Common myeloid progenitor, CD34-positive (primary cell): ENCODE measurements around the gene TMEM201. TPM values are rescaled to one million over a fixed set of nuclear protein-coding genes. Genes with fewer than 3 reads are reported as not detected.

Source experiments
- CTCF ChIA-PET: fragments of 350-600 bp; sonication (Branson Sonifier 250); formaldehyde crosslinking; loops from one replicate; lab custom pipeline; 2021; ENCODE audit warnings: antibody characterized with exemption; lab: Charles Lee
- POLR2A ChIA-PET: fragments of 350-600 bp; sonication (Branson Sonifier 250); formaldehyde crosslinking; loops from one replicate; lab custom pipeline; 2021; ENCODE audit warnings: antibody characterized with exemption; lab: Charles Lee
- DNase-seq, 3 donors: peaks; one replicate each; pipeline versions ENCODE4 v3.0.0 to v3.0.0-alpha.2; 2013
- H3K27ac ChIP-seq, 2 experiments: 1 replicate in 1 of 2; 2 replicates in 1 of 2; pipeline ENCODE4 v1.7.0; 2013; ENCODE audit warnings: inconsistent platforms in 2 of 2, low read length in 2 of 2, mild to moderate bottlenecking in 2 of 2, low read depth in 1 of 2, moderate library complexity in 1 of 2; ENCODE audit not compliant: severe bottlenecking in 2 of 2, insufficient read depth in 1 of 2, poor library complexity in 1 of 2
- H3K27me3 ChIP-seq, 5 experiments: replicated peaks in 2 of 5; 1 replicate in 3 of 5; 2 replicates in 2 of 5; pipeline versions ENCODE4 v1.6.1 to v1.7.0; 2013; ENCODE audit warnings: low read length in 4 of 5, mild to moderate bottlenecking in 2 of 5, moderate library complexity in 2 of 5, inconsistent platforms in 1 of 5; ENCODE audit not compliant: insufficient read depth in 5 of 5, control insufficient read depth in 4 of 5
- H3K36me3 ChIP-seq, 4 experiments: 1 replicate in 2 of 4; 2 replicates in 2 of 4; pipeline versions ENCODE4 v1.6.1 to v1.7.0; 2013; ENCODE audit warnings: low read length in 3 of 4, control low read depth in 1 of 4, mild to moderate bottlenecking in 1 of 4; ENCODE audit not compliant: control insufficient read depth in 4 of 4, insufficient read depth in 4 of 4
- H3K4me1 ChIP-seq, 4 experiments: 1 replicate in 3 of 4; 2 replicates in 1 of 4; pipeline versions ENCODE4 v1.6.1 to v1.7.1; 2013; ENCODE audit warnings: low read length in 3 of 4, mild to moderate bottlenecking in 3 of 4, control low read depth in 1 of 4, inconsistent platforms in 1 of 4, moderate library complexity in 1 of 4; ENCODE audit not compliant: control insufficient read depth in 4 of 4, insufficient read depth in 4 of 4; ENCODE audit errors: control extremely low read depth in 1 of 4
- H3K4me3 ChIP-seq, 7 experiments: 1 replicate in 4 of 7; 2 replicates in 3 of 7; pipeline versions ENCODE4 v1.5.1 to v1.7.0; 2013; ENCODE audit warnings: mild to moderate bottlenecking in 7 of 7, low read length in 6 of 7, moderate library complexity in 6 of 7, inconsistent platforms in 2 of 7, low read depth in 2 of 7, control low read depth in 1 of 7; ENCODE audit not compliant: insufficient read depth in 4 of 7, control insufficient read depth in 1 of 7; ENCODE audit errors: extremely low read depth in 1 of 7
- H3K9me3 ChIP-seq, 5 experiments: 1 replicate in 4 of 5; 2 replicates in 1 of 5; pipeline versions ENCODE4 v1.6.1 to v1.7.1; 2013; ENCODE audit warnings: low read length in 4 of 5, mild to moderate bottlenecking in 2 of 5, inconsistent platforms in 1 of 5, low read depth in 1 of 5, moderate library complexity in 1 of 5; ENCODE audit not compliant: control insufficient read depth in 4 of 5, insufficient read depth in 2 of 5; ENCODE audit errors: control extremely low read depth in 1 of 5
- WGBS: methylation state at CpG from one replicate; pipeline ENCODE4 v1.1.5; 2013; ENCODE audit not compliant: insufficient coverage; 5-methylcytosine and 5-hydroxymethylcytosine counted together
- polyA plus RNA-seq: library from polyadenylated mRNA; unstranded; fragments of 120-200 nt; gene quantifications from one replicate; pipeline ENCODE4 v1.2.1, GENCODE V29; 2013

Gene TMEM201, protein sequence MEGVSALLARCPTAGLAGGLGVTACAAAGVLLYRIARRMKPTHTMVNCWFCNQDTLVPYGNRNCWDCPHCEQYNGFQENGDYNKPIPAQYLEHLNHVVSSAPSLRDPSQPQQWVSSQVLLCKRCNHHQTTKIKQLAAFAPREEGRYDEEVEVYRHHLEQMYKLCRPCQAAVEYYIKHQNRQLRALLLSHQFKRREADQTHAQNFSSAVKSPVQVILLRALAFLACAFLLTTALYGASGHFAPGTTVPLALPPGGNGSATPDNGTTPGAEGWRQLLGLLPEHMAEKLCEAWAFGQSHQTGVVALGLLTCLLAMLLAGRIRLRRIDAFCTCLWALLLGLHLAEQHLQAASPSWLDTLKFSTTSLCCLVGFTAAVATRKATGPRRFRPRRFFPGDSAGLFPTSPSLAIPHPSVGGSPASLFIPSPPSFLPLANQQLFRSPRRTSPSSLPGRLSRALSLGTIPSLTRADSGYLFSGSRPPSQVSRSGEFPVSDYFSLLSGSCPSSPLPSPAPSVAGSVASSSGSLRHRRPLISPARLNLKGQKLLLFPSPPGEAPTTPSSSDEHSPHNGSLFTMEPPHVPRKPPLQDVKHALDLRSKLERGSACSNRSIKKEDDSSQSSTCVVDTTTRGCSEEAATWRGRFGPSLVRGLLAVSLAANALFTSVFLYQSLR
- polyA plus RNA-seq = 16.0 TPM

DNA sequence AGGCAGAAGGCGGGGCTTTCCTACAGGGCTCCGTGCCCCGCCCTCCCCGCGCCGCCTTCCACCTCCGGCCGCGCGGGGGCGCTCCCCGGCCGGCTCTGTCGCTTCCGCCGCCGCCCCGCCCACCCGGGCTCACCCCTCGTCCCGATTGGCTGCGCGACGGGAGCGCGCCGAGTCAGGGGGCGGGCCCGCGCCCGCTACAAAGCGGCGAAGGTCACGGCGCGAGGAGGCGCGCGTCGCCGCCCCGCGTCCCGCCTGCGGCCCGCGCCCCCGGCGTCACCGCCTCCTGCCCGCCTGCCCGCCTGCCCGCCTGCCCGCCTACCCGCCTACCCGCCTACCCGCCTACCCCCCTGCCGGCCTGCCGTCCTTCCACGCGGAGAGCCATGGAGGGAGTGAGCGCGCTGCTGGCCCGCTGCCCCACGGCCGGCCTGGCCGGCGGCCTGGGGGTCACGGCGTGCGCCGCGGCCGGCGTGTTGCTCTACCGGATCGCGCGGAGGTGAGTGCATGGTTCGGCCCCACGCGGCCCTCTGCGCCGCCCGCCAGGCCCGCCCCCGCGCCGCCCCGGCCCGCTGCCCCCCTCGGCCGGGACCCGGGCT lies at the start of gene TMEM201:
TMEM201 (plus strand) TSS at position 361 of the 593 bp plus-strand sequence; CDS start at position 381, 20 bp downstream.
- Histone ChIP-seq H3K4me1 (peaks cover 13 to 58% (median 51%) of the 10 kb centered on the region in 4 experiments), H3K9me3 (no peaks in the 10 kb centered on the region), H3K27ac (peak within 1 kb of the TSS; percentile 15 to 54), H3K36me3 (peaks cover 0 to 15% (median 2%) of the 10 kb centered on the region in 4 experiments), H3K27me3 (no peaks in the 10 kb centered on the region), H3K4me3 (peak within 1 kb of the TSS; percentile 59 to 82 (median 76))
- ChIA-PET CTCF (interaction anchor here (0.7 to 2.3 kb wide), 7 partner anchors 8 to 284 kb away, joined by 3 to 7 read pairs (median 4); no protein-coding TSS in a partner anchor), POLR2A (interaction anchor here (1.1 kb wide), 1 partner anchor 210 kb away, joined by 3 read pairs; no protein-coding TSS in a partner anchor)
- peak; percentile 90 to 95 (median 94) for DNase-seq
- WGBS = under 1% methylated on average over 75 of the region's 94 CpGs

DNA sequence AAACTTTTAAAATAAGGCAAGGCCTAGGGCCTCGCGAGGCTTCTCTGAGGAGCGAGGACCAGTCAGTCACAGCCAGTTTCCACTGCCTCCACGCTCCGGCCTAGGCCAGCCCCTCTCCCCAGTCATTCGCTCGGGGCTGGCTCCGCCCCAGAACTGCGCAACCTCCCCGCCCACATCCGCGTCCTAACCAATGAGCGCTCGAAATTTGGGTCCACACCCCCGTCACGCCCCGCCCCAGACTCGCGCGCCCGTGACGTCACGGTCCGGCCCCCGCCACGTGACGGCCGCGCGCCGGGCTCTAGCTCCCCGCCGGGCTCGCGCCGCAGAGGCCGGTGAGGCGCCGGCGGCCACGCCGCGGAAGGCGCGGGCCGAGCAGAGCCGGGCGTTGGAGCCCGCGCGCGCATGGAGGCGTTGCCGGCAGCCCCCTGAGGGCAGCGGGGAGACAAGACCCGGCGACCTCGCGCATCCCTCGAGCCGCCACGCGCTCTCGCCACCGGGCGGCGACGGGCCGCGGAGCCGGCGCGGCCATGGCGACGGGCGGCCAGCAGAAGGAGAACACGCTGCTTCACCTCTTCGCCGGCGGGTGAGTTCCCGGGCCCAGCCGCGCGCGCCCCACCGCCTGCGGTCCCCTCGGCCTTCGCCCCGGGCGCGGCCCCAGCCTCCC lies 49.4 kb upstream of the TMEM201 start, which contains the start of gene SLC25A33:
SLC25A33 (plus strand) TSS at position 301 of the 664 bp plus-strand sequence; CDS start at position 528, 227 bp downstream.
- CTCF ChIA-PET = no interaction called here
- under 1% methylated on average over 56 of the region's 92 CpGs for WGBS

DNA sequence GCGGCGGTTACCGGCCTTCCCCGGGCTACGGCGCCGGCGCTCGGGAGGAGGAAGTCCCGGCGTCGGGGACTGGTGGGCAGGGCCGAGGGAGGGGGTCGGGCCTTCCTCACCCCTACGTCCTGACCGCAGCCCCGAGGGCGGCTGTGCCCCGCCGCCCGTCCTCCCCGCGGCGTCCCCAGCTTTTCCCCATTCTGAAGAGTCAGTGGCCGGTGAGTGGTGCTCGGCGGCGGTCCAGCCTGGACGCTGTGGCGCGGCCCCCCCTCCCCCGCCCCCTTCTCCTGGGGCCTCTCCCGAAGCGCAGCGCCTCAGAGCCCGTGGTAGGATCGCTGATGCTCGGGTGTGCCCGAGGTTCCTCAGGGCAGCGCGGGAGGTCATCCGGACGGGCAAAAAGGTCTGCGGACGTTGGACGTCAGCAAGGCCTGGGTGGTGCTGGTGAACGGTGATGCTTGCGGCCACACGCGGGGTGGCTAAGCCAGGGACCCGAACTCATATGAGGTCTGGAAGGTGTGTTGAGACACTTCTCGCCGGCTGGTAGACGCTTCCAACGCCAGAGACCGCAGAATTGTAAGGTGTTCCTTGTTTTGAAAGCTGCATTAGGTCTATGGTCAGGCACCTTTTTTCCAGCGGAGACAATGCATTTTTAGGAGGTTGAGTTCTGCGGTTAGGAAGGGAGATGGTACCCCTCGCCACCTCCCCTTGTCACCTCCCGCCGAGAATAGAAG lies 48.7 kb upstream of the TMEM201 start:
- peaks cover 6 to 35% (median 28%) of the 10 kb centered on the region in 4 experiments for H3K4me1 ChIP-seq
- H3K9me3 ChIP-seq = no peaks in the 10 kb centered on the region
- ChIA-PET POLR2A (no interaction called here), CTCF (interaction anchor here (1.0 kb wide), 1 partner anchor 13 kb away, joined by 3 read pairs; no protein-coding TSS in a partner anchor)
- H3K4me3 ChIP-seq = peak overlapping the region; percentile 48 to 91 (median 75)
- WGBS = 3% methylated on average over 42 of the region's 61 CpGs
- peak; percentile 67 to 90 (median 84) for DNase-seq
- H3K27ac ChIP-seq = peak overlapping the region; percentile 40 to 77
- peaks cover 0 to 8% (median 0%) of the 10 kb centered on the region in 4 experiments for H3K36me3 ChIP-seq
- H3K27me3 ChIP-seq = no peaks in the 10 kb centered on the region

More for the DNA sequence above, 49.4 kb upstream of the TMEM201 start, which contains the start of gene SLC25A33:
- Histone ChIP-seq H3K27me3 (no peaks in the 10 kb centered on the region), H3K36me3 (peaks cover 0 to 8% (median 0%) of the 10 kb centered on the region in 4 experiments), H3K9me3 (no peaks in the 10 kb centered on the region), H3K4me1 (peaks cover 6 to 35% (median 28%) of the 10 kb centered on the region in 4 experiments), H3K4me3 (peak within 1 kb of the TSS; percentile 48 to 91 (median 75)), H3K27ac (peak within 1 kb of the TSS; percentile 40 to 77)
- DNase-seq = peak; percentile 95 to 97 (median 96)
- POLR2A ChIA-PET = no interaction called here

DNA sequence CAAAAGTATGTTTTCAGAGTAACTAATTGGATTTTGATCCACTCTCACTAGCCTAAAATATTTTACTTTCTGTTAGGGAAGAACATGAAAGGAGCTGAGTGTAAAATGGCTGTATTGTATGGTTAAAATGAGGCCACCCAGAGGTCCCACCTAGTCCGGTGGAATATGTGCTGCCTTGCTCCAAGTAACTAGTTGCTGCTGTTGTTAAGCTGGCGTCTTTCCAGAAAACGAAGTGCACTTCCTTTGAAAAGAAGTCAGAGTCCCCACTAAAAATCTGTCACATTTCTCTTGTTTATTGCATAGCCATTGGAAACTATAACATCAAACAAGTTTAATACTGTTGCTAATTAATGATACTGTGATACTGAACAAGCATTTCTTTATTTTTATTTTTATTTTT lies 46.3 kb upstream of the TMEM201 start:
- H3K9me3 ChIP-seq = no peaks in the 10 kb centered on the region
- DNase-seq = peak; percentile 50 to 79 (median 77)
- H3K27me3 ChIP-seq = no peaks in the 10 kb centered on the region
- peaks cover 0 to 15% (median 0%) of the 10 kb centered on the region in 4 experiments for H3K36me3 ChIP-seq
- ChIA-PET POLR2A (no interaction called here), CTCF (interaction anchor here (0.8 to 2.6 kb wide), 3 partner anchors 11 to 25 kb away, joined by 3 to 5 read pairs (median 3); no protein-coding TSS in a partner anchor)
- 0% methylated on average over 1 of the region's 3 CpGs for WGBS
- peaks cover 6 to 35% (median 28%) of the 10 kb centered on the region in 4 experiments for H3K4me1 ChIP-seq
- H3K4me3 ChIP-seq = peak overlapping the region in 1 of 7 experiments; percentile 17
- H3K27ac ChIP-seq = no peak overlapping the region

DNA sequence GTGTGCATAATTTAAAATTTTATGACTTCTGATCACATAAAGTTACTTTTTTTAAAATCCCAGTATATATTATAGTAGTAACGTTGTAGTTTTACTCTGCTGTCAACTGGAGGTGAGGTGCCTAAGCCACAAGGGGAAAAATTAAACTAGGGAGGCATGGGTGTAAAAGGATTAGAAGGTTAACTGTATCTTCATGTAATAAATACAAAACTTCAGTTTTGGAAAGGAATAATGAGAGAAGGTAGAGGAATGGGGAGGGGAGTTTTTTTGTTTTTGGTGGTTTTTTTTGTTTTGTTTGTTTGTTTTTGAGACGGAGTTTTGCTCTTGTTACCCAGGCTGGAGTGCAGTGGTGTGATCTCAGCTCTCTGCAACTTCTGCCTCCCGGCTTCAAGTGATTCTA lies 43.8 kb upstream of the TMEM201 start:
- CTCF ChIA-PET = interaction anchor here (2.6 kb wide), 1 partner anchor 9 kb away, joined by 5 read pairs; no protein-coding TSS in a partner anchor

More for the DNA sequence above, 43.8 kb upstream of the TMEM201 start:
- H3K27ac ChIP-seq = no peak overlapping the region
- H3K36me3 ChIP-seq = peaks cover 0 to 23% (median 0%) of the 10 kb centered on the region in 4 experiments
- no peaks in the 10 kb centered on the region for H3K9me3 ChIP-seq
- 89% methylated on average over 1 of the region's 3 CpGs for WGBS
- peaks cover 6 to 21% (median 19%) of the 10 kb centered on the region in 4 experiments for H3K4me1 ChIP-seq
- POLR2A ChIA-PET = no interaction called here
- H3K4me3 ChIP-seq = no peak overlapping the region
- no peaks in the 10 kb centered on the region for H3K27me3 ChIP-seq
- no peak for DNase-seq
